ENCODE measurements around the gene KIAA1143.

GRCh38 chr3:44721231-44722102 lies 40.0 kb downstream of the KIAA1143 start:
- TF ChIP-seq MAX (IDR thresholded peaks at IDR 0.05) (no peak), EP300 (IDR thresholded peaks at IDR 0.05; ENCODE audit: borderline replicate concordance) (no peak), TEAD4 (IDR thresholded peaks at IDR 0.05) (no peak), CREB1 (IDR thresholded peaks at IDR 0.05; ENCODE audit: low read depth) (no peak), TAF1 (IDR thresholded peaks at IDR 0.05; ENCODE audit: low read depth) (no peak), EGR1 (IDR thresholded peaks at IDR 0.05) (no peak), RAD21 (IDR thresholded peaks at IDR 0.05; ENCODE audit: low read depth) (no peak), NFIC (IDR thresholded peaks at IDR 0.05) (no peak), REST (IDR thresholded peaks at IDR 0.05; ENCODE audit: low read depth) (no peak), USF1 (IDR thresholded peaks at IDR 0.05) (no peak), ZBTB7A (IDR thresholded peaks at IDR 0.05; ENCODE audit: low read depth) (no peak), FOXM1 (IDR thresholded peaks at IDR 0.05; ENCODE audit: borderline replicate concordance, low read depth) (no peak)
